ENCODE data around the gene NBAS.
"Not testable (repeated sequence)": the region's sequence is repeated elsewhere in the genome, so short reads cannot be mapped to it uniquely, and the experiment has no call there.

The NBAS gene

DNA sequence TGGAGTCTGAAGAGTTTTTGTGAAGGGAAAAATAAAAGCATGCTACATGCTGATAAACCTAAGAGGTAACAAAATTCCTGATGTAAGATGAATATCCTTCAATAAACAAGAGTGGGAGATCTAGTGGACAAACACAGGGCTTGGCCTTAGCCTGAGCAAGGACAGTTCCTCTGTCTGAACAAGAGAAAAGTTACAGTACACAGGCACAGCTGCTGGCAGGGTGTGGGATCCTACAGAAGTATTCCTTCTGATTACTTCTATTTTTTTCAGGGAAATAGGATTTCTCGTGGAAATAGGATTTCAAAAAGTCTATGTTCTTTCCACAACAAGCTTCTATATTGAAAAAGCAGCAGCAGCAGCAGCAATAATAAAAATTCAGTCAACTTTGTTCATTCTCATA lies 54.1 kb downstream of the NBAS start:
- no peaks in the 10 kb centered on the region; the same call in 1 of the 2 replicates for H3K36me3 ChIP-seq (ENCODE audit: insufficient read depth, low read length)

DNA sequence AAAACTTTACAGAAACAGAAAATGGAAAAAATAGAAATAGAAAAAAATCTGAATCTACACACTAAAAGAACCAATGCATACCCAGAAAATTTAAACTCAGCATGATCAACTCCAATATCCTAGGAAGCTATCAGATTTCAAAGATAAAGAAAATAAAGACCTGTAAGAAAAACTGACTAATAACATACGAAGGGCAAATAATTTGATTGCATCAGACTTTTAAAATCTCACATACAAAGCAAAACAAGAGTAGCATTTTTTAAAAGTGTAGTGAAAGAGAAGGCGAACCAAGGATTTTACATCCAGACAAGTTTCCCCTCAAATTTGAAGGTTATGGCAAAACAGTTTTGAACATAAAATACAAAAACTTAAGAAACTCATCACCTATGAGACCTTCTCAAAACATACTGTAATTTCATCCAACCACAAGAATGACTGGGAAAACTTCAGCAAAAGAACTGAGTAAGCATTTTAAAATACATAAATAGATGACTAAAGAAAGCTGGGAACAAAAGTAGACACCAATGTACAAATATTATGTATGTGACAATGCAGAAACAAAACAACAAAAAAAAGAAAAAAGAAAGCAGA lies 54.8 kb downstream of the NBAS start:
- no peak overlapping the region for H3K9ac ChIP-seq (ENCODE audit: low read depth, low read length)
- no peaks in the 10 kb centered on the region for H3K9me3 ChIP-seq (ENCODE audit: control insufficient read depth, insufficient read depth, low read length)
- H3K36me3 ChIP-seq (ENCODE audit: insufficient read depth, low read length): no peaks in the 10 kb centered on the region; the same call in 1 of the 2 replicates
- no peaks in the 10 kb centered on the region; the same call in 1 of the 2 replicates for H3K4me1 ChIP-seq (ENCODE audit: insufficient read depth, low read length)

More for the DNA sequence above, 54.1 kb downstream of the NBAS start:
- Histone ChIP-seq H3K9ac (ENCODE audit: low read depth, low read length) (no peak overlapping the region), H3K4me1 (ENCODE audit: insufficient read depth, low read length) (no peaks in the 10 kb centered on the region; the same call in 1 of the 2 replicates), H3K9me3 (ENCODE audit: control insufficient read depth, insufficient read depth, low read length) (no peaks in the 10 kb centered on the region)

DNA sequence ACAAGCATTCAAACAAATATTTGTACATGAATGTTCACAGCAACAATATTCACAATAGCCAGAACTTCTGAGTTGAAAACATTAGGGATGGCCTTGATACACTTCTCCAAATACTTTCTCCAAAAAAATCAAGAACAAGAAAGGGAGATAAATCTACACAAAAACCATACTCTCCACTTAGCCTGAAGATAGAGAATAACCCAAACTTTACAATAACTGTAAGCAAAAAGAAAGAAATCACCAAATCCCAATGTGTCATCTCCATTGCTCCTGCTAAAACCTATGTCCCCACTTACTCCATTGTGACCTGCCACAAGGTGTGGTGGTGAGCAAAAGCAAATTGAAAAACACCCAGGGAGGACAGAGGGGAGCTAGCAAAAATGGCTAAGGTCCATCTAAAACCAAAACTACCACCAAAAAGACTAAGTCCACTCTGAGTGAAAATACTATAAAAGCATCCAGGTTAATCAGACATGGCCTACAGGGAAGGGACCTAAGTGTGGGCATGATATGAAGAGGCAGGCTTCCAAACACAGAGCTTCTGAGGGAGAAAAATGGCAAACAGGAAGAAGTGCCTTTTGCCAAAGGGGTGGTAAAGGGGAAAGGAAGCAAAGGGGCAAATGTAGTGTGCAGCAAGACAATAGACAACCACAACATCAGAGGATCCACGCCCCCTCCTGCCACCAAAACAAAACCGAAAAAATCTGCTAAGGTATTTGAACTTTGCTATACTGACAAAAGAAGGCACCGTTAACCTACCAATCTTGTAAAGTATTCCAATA lies 56.1 kb downstream of the NBAS start:
- Histone ChIP-seq H3K36me3 (ENCODE audit: insufficient read depth, low read length) (no peaks in the 10 kb centered on the region), H3K4me1 (ENCODE audit: insufficient read depth, low read length) (no peaks in the 10 kb centered on the region; the same call in 1 of the 2 replicates), H3K9me3 (ENCODE audit: control insufficient read depth, insufficient read depth, low read length) (no peaks in the 10 kb centered on the region), H3K9ac (ENCODE audit: low read depth, low read length) (no peak overlapping the region)

DNA sequence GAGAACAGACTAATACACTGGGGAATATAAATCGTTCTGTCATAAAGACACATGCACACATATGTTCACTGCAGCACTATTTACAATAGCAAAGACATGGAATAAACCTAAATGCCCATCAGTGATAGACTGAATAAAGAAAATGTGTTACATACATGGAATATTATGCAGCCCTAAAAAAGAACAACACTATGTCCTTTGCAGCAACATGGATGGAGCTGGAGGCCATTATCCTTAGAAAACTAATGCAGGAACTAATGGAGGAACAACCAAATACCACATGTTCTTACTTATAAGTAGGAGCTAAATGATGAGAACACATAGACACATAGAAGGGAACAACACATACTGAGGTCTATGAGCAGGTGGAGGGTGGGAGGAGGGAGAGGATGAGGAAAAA lies 61.9 kb downstream of the NBAS start:
- H3K36me3 ChIP-seq (ENCODE audit: insufficient read depth, low read length); H3K4me1 ChIP-seq (ENCODE audit: insufficient read depth, low read length); H3K9me3 ChIP-seq (ENCODE audit: control insufficient read depth, insufficient read depth, low read length); H3K9ac ChIP-seq (ENCODE audit: low read depth, low read length): not testable (repeated sequence)

DNA sequence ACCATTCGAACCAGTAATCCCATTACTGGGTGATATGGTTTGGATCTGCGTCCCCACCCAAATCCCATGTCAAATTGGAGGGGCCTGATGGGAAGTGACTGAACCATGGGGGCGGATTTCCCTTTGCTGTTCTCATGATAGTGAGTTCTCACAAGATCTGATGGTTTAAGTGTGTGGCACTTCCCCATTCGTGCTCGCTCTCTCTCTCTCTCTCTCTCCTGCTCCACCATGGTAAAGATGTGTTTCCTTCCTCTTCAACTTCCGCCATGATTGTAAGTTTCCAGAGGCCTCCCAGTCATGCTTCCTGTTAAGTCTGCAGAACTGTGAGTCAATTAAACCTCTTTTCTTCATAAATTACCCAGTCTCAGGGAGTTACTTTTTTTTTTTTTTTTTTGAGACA lies 62.6 kb downstream of the NBAS start:
- no peaks in the 10 kb centered on the region for H3K36me3 ChIP-seq (ENCODE audit: insufficient read depth, low read length)
- no peak overlapping the region for H3K9ac ChIP-seq (ENCODE audit: low read depth, low read length)
- H3K4me1 ChIP-seq (ENCODE audit: insufficient read depth, low read length): no peaks in the 10 kb centered on the region
- no peaks in the 10 kb centered on the region for H3K9me3 ChIP-seq (ENCODE audit: control insufficient read depth, insufficient read depth, low read length)

DNA sequence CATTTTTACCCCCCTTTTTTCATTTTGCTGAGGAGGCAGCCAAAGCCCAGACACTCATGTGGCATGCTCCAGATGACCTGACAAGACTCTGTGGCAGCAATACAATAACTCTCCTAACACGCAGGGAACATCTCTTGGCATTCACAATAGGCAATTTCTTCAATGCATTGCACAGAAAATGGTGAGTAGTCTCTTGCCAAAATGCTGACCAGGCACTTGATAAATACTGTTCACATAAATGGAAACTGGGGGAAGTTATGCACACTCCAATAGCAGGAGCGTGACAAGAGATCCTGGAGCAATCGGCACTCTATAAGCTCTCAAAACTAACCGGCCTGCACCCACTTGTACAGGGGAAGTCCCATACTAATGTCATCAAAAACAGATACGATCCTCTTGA lies 66.3 kb downstream of the NBAS start:
- Histone ChIP-seq H3K9ac (ENCODE audit: low read depth, low read length) (no peak overlapping the region), H3K36me3 (ENCODE audit: insufficient read depth, low read length) (no peaks in the 10 kb centered on the region), H3K9me3 (ENCODE audit: control insufficient read depth, insufficient read depth, low read length) (no peaks in the 10 kb centered on the region), H3K4me1 (ENCODE audit: insufficient read depth, low read length) (no peaks in the 10 kb centered on the region)

DNA sequence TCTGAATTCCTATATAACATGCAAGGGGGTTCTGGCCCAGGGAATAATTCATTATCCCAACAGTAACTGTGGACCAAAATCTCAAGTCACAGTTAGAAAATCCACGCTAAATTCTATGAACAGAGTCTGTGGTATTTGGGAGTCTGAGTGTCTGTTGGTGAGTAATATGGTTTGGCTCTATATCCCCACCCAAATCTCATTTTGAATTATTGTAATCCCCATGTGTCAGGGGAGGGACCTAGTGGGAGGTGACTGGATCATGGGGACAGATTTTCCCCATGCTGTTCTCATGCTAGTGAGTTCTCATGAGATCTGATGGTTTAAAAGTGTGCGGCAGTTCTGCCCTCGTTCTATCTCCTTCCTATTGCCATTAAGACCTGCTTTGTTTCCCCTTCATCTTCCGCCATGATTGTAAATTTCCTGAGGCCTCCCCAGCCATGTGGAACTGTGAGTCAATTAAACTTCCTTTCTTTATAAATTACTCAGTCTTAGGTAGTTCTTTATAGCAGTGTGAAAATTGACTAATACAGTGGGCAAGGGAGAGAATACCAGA lies 68.3 kb downstream of the NBAS start:
- no peaks in the 10 kb centered on the region for H3K36me3 ChIP-seq (ENCODE audit: insufficient read depth, low read length)
- H3K4me1 ChIP-seq (ENCODE audit: insufficient read depth, low read length): no peaks in the 10 kb centered on the region
- H3K9me3 ChIP-seq (ENCODE audit: control insufficient read depth, insufficient read depth, low read length): no peaks in the 10 kb centered on the region
- no peak overlapping the region for H3K9ac ChIP-seq (ENCODE audit: low read depth, low read length)

DNA sequence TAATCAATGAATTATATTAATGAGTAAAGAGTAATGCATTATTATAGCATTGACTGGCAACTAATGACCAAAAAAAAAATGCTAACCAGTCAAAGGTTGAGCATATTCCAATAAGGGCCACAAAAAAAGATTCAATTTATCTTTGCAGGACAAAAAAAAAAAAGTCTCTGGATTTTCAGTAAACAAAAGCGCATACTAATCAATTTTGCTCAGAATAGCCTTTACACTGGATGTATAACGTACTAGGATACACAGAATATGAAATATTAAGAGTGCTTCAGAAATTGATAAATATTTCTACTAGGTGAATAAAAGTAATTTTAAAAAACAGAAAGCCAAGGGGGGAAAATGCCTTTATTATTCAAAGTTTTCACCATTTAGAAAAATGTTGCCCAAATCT lies 74.4 kb downstream of the NBAS start:
- Histone ChIP-seq H3K4me1 (ENCODE audit: insufficient read depth, low read length) (no peaks in the 10 kb centered on the region), H3K9me3 (ENCODE audit: control insufficient read depth, insufficient read depth, low read length) (no peaks in the 10 kb centered on the region), H3K9ac (ENCODE audit: low read depth, low read length) (no peak overlapping the region), H3K36me3 (ENCODE audit: insufficient read depth, low read length) (no peaks in the 10 kb centered on the region)

DNA sequence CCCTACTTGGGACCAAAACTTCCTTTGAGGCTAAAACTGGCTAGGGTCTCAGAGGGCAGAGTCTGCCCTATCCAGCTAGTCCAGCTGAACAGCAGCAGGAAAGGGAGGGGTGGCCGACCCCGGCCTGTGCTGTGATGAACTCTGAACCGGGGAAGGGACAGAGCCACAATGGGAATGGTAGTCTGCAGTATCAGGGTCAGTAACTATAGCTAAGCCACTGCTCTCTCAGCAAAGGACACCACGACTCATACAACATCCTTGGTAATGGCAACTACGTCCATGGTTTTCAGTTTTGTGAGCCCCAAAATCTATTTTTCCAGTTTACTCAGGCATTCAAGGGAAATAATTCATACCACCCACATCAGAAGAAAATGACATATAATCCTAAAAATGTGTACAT lies 75.2 kb downstream of the NBAS start:
- H3K4me1 ChIP-seq (ENCODE audit: insufficient read depth, low read length): no peaks in the 10 kb centered on the region
- H3K36me3 ChIP-seq (ENCODE audit: insufficient read depth, low read length): no peaks in the 10 kb centered on the region
- no peak overlapping the region for H3K9ac ChIP-seq (ENCODE audit: low read depth, low read length)

DNA sequence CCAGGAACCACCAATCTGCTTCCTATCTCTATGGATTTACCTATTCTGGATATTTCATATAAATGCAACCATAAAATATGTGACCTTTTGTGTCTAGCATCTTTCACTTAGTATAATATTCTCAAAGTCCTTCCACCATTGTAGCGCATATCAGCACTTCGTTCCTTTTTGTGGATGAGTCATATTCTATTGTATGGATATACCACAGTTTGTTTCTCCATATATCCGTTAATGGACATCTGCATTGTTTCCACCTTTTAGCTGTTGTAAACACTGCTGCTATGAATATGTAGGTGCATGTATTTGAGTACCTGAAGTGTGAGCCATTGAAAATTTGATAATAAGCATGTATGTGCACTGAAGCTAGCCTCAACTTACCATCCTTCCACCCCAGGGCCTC lies 80.1 kb downstream of the NBAS start:
- no peak overlapping the region for H3K9ac ChIP-seq (ENCODE audit: low read depth, low read length)
- no peaks in the 10 kb centered on the region for H3K36me3 ChIP-seq (ENCODE audit: insufficient read depth, low read length)
- H3K4me1 ChIP-seq (ENCODE audit: insufficient read depth, low read length): no peaks in the 10 kb centered on the region
- no peaks in the 10 kb centered on the region for H3K9me3 ChIP-seq (ENCODE audit: control insufficient read depth, insufficient read depth, low read length)

More for the DNA sequence above, 75.2 kb downstream of the NBAS start:
- no peaks in the 10 kb centered on the region for H3K9me3 ChIP-seq (ENCODE audit: control insufficient read depth, insufficient read depth, low read length)

DNA sequence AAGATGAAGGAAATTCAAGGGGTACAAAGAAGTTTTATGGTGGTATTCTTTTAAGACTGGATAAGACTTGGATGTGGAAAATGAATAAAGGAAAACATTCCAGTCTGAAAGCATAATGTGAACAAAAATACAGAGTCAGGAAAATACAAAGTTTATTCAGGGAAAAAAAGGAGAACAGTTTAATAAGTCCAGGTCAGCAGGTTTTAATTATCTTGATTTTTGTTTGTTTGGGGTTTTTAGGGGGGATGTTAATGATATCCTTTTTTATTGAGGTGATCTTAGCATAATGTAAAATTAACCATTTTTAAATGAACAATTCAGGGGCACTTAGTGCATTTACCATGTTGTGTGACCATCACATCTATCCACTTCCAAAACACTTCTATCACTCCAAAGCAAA lies 80.6 kb downstream of the NBAS start:
- Histone ChIP-seq H3K36me3 (ENCODE audit: insufficient read depth, low read length) (no peaks in the 10 kb centered on the region), H3K4me1 (ENCODE audit: insufficient read depth, low read length) (no peaks in the 10 kb centered on the region), H3K9ac (ENCODE audit: low read depth, low read length) (no peak overlapping the region), H3K9me3 (ENCODE audit: control insufficient read depth, insufficient read depth, low read length) (no peaks in the 10 kb centered on the region)

DNA sequence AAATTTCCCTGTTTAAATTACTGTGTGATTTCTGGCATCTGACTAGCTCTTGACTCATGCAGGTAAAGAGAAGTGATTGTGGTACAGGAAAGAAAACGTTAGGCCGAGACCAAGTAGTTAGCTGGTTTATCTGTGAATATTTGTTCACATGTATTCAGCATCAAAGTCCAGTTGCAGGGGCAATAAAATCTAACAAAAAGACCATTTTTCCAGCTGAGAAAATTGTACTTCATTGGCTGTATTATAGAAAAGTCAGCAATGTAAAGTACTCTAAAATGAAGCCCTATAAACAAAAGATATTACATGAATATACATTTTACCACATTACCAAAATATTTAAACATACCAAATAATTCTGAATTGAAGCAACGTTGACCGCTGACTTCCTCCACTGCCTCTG lies 88.3 kb downstream of the NBAS start:
- no peaks in the 10 kb centered on the region for H3K9me3 ChIP-seq (ENCODE audit: control insufficient read depth, insufficient read depth, low read length)
- no peaks in the 10 kb centered on the region for H3K4me1 ChIP-seq (ENCODE audit: insufficient read depth, low read length)
- H3K36me3 ChIP-seq (ENCODE audit: insufficient read depth, low read length): peaks cover 8% of the 10 kb centered on the region; the same call in 1 of the 2 replicates
- no peak overlapping the region for H3K9ac ChIP-seq (ENCODE audit: low read depth, low read length)

DNA sequence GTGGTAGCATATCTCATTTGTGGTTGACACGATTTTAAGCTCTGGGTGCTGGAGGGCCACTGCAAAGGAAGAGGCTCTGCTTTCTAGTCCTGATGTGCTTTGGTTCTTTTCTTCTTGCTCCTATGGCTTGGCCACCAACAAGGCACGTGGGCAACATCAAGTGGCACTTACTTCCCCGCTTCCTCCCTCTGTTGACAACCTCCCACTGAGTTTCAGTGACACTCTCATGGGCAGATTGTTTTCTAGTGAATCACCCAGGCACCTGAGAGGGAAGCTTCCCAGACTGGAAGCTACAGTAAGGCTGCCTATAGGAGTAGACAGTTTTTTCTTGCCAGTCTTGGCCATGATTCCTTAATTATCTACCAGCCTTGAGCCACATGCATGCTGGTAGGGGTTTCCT lies 89.0 kb downstream of the NBAS start:
- H3K9ac ChIP-seq (ENCODE audit: low read depth, low read length): no peak overlapping the region
- H3K4me1 ChIP-seq (ENCODE audit: insufficient read depth, low read length): no peaks in the 10 kb centered on the region
- peaks cover 8% of the 10 kb centered on the region; the same call in 1 of the 2 replicates for H3K36me3 ChIP-seq (ENCODE audit: insufficient read depth, low read length)
- H3K9me3 ChIP-seq (ENCODE audit: control insufficient read depth, insufficient read depth, low read length): no peaks in the 10 kb centered on the region

DNA sequence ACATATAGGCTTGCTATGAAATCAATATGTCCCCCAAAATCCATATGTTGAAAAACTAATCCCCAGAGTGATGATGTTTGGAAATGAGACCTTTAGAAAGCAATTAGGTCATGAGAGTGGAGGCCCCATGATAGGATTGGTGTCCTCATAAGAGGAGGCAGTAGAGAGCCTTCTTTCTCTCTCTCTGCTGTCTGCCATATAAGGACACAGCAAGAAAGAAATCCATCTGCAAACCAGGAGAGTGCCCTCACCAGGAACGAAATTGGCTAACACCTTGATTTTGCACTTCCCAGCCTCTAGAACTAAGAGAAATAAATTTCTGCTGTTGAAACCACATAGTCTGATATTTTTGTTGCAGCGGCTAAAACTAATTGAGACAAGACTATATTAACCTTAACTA lies 89.5 kb downstream of the NBAS start:
- Histone ChIP-seq H3K36me3 (ENCODE audit: insufficient read depth, low read length) (peaks cover 8% of the 10 kb centered on the region; the same call in 1 of the 2 replicates), H3K9ac (ENCODE audit: low read depth, low read length) (no peak overlapping the region), H3K4me1 (ENCODE audit: insufficient read depth, low read length) (no peaks in the 10 kb centered on the region), H3K9me3 (ENCODE audit: control insufficient read depth, insufficient read depth, low read length) (no peaks in the 10 kb centered on the region)

DNA sequence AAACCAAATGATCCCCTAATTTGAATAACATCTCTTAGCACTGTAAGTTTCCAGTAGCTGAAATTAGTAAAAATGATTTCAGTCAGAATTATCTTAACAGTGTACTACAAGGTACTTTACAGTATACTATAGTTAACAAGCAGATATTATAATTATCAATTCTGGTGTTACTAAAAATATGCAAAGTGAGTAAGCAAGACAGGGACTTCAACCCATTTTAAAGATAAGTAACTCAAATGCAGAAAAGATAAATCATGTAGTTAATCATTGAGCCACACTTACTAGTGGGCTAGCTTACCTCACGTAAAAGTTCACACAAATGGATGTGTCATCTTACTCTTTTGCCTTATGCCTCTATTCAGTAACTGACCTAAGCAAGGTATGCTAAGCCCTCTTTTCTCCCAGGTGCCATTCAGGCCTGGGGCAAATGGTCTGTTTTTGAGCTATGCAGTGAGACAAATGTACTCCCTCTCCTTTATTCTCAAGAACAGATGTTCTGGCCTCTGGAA lies 101.0 kb downstream of the NBAS start:
- 0 out of 2 replicates have a peak, but pooled peaks cover 3% of the 10 kb centered on the region for H3K36me3 ChIP-seq (ENCODE audit: insufficient read depth, low read length)
- no peaks in the 10 kb centered on the region for H3K9me3 ChIP-seq (ENCODE audit: control insufficient read depth, insufficient read depth, low read length)
- H3K4me1 ChIP-seq (ENCODE audit: insufficient read depth, low read length): no peaks in the 10 kb centered on the region
- H3K9ac ChIP-seq (ENCODE audit: low read depth, low read length): no peak overlapping the region

Data from ES-I3 (cell line).